DND-41 (cell line): Measurements from ENCODE around the gene FANCE.

Source experiments
- CTCF ChIP-seq: IDR thresholded peaks from 2 replicates; pipeline ENCODE4 v1.5.1; 2012; ENCODE audit warnings: borderline replicate concordance, low read length, moderate library complexity, mild to moderate bottlenecking; ENCODE audit not compliant: poor library complexity, severe bottlenecking; ENCODE audit errors: extremely low read depth
- EZH2 ChIP-seq: IDR thresholded peaks from 3 replicates; pipeline ENCODE4 v1.6.1; 2012; ENCODE audit warnings: borderline replicate concordance, low read depth, mild to moderate bottlenecking, moderate library complexity, low read length, inconsistent platforms; ENCODE audit not compliant: severe bottlenecking

GRCh38 chr6:35505999-35506412 lies 53.9 kb downstream of the FANCE start:
- TF ChIP-seq CTCF (no peak), EZH2 (no peak)
